ENCODE measurements around the gene WNT3A. TPM values are rescaled to one million over a fixed set of nuclear protein-coding genes. Genes with fewer than 3 reads are reported as not detected.

WNT3A gene
- polyA plus RNA-seq, 3 donors, result not detected

DNA sequence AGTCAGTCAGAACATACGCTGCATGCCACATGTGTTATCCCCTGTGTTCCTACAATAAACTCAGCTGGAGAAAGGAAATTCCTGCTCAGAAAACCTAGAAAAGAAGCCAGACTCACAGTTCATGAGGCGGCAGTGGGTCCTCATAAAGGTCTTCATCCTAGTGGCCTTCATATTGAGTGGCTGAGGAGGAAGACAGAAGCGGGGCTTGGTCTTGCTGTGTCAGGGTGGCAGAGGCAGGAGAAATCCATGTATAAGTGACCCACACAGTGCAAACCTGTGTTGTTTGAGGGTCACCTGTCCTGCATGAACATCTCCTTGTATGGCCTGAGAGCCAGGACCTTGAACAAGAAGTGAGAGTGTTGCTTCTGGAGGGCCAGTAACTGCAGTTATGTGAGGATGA, 4.0 kb upstream of the WNT3A start:
- H3K4me3 ChIP-seq (replicated peaks in 1 of 3; ENCODE audit: low read depth in 2 of 3, low read length in 3 of 3), result no peak overlapping the region
- H3K79me2 ChIP-seq (ENCODE audit: insufficient read depth, low read length), result no peaks in the 10 kb centered on the region
- Mint-ChIP-seq H3K27me3 (ENCODE audit: low read depth in 3 of 3) (peaks cover 37 to 56% (median 43%) of the 10 kb centered on the region in 3 donors), H3K36me3 (no peaks in the 10 kb centered on the region), H3K4me3 (no peak overlapping the region), H3K4me1 (no peaks in the 10 kb centered on the region), H3K9me3 (peaks cover 4 to 24% (median 7%) of the 10 kb centered on the region in 7 donors), H3K27ac (no peak overlapping the region)
- peaks cover 8 to 31% of the 10 kb centered on the region in 2 donors for H3K27me3 ChIP-seq (ENCODE audit: control insufficient read depth in 2 of 2, insufficient read depth in 2 of 2, low read length in 2 of 2)
- no peak overlapping the region for H3K27ac ChIP-seq (ENCODE audit: low read depth in 1 of 2, low read length in 2 of 2)
- intact Hi-C loops (cut with micrococcal nuclease), result no loop called here
- H4K20me1 ChIP-seq (ENCODE audit: insufficient read depth, low read length), result no peaks in the 10 kb centered on the region
- DNase-seq, result no peak
- H2AFZ ChIP-seq (ENCODE audit: insufficient read depth, low read depth, low read length, poor library complexity, severe bottlenecking), result no peak overlapping the region
- no peaks in the 10 kb centered on the region for H3K4me1 ChIP-seq (ENCODE audit: control insufficient read depth in 1 of 2, insufficient read depth in 2 of 2, low read length in 2 of 2)
- H3K36me3 ChIP-seq (replicated peaks in 1 of 2; ENCODE audit: control insufficient read depth in 1 of 2, insufficient read depth in 2 of 2, low read length in 2 of 2), result no peaks in the 10 kb centered on the region
- TF ChIP-seq, protein P1, sequence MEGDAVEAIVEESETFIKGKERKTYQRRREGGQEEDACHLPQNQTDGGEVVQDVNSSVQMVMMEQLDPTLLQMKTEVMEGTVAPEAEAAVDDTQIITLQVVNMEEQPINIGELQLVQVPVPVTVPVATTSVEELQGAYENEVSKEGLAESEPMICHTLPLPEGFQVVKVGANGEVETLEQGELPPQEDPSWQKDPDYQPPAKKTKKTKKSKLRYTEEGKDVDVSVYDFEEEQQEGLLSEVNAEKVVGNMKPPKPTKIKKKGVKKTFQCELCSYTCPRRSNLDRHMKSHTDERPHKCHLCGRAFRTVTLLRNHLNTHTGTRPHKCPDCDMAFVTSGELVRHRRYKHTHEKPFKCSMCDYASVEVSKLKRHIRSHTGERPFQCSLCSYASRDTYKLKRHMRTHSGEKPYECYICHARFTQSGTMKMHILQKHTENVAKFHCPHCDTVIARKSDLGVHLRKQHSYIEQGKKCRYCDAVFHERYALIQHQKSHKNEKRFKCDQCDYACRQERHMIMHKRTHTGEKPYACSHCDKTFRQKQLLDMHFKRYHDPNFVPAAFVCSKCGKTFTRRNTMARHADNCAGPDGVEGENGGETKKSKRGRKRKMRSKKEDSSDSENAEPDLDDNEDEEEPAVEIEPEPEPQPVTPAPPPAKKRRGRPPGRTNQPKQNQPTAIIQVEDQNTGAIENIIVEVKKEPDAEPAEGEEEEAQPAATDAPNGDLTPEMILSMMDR (IDR thresholded peaks at IDR 0.05), result no peak
- no peak overlapping the region for H3K9ac ChIP-seq (ENCODE audit: insufficient read depth, low read length, poor library complexity, severe bottlenecking)
- no peak overlapping the region for H3K4me2 ChIP-seq (replicated peaks; ENCODE audit: extremely low read depth, low read length, poor library complexity, severe bottlenecking)
- 100% methylated on average over 1 of the region's 3 CpGs for WGBS (ENCODE audit: insufficient coverage)
- peaks cover 0 to 6% of the 10 kb centered on the region in 2 donors for H3K9me3 ChIP-seq (replicated peaks in 1 of 2; ENCODE audit: control insufficient read depth in 1 of 2, insufficient read depth in 1 of 2, low read length in 2 of 2)

DNA sequence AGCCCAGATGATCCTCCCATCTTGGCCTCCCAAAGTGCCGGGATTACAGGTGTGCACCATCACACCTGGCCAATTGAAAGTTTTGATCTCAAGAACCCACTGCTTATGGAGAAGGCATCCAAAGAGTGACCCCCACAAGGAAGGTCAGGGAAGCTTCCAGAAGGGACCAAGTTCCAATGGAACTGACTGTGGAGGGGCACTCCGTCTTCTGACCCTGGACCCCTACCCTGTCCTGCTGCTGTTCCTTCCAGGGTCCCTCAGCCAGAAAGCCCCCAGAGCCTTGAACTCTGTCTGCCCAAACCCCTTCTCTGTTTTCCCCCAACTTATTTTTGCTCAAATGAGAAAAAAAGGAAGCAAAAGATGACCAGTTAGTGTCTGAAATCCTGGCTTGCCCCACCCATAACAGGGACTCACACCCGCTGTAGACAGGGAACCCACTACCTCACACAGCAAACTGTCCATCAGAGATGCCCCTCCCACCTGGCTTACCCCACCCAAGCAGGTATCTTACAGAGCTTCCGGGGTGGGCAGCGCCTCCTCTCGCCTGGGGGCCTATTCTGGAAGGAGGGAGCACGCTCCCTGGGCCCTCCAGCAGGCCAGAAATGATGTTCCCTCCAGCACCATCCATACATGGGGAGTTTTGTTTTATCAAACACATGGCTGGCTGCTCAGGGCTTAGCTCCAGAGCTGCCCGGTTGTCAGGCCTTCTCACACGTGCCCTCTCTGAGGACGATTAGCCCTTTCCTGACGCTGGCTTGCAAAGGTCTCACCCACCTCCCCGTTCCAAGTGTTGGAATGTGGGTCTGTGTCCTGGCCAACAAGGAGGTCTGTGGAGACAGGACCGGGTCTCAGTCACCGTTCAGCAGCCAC, 3.1 kb upstream of the WNT3A start:
- no peaks in the 10 kb centered on the region for H3K4me1 Mint-ChIP-seq
- no peak overlapping the region for H3K4me3 ChIP-seq (replicated peaks in 1 of 3; ENCODE audit: low read depth in 2 of 3, low read length in 3 of 3)
- intact Hi-C loops (cut with micrococcal nuclease), result no loop called here
- peaks cover 0 to under 1% of the 10 kb centered on the region in 2 donors for H3K9me3 ChIP-seq (replicated peaks in 1 of 2; ENCODE audit: control insufficient read depth in 1 of 2, insufficient read depth in 1 of 2, low read length in 2 of 2)
- H3K9ac ChIP-seq (ENCODE audit: insufficient read depth, low read length, poor library complexity, severe bottlenecking), result no peak overlapping the region
- no peak overlapping the region for H2AFZ ChIP-seq (ENCODE audit: insufficient read depth, low read depth, low read length, poor library complexity, severe bottlenecking)
- no peak for DNase-seq
- TF ChIP-seq, protein P1 (IDR thresholded peaks at IDR 0.05), result no peak
- peaks cover 12 to 40% of the 10 kb centered on the region in 2 donors for H3K27me3 ChIP-seq (ENCODE audit: control insufficient read depth in 2 of 2, insufficient read depth in 2 of 2, low read length in 2 of 2)
- 39% methylated on average over 4 of the region's 14 CpGs for WGBS (ENCODE audit: insufficient coverage)
- no peaks in the 10 kb centered on the region for H3K36me3 Mint-ChIP-seq
- no peak overlapping the region for H3K27ac ChIP-seq (ENCODE audit: low read depth in 1 of 2, low read length in 2 of 2)
- H3K27me3 Mint-ChIP-seq (ENCODE audit: low read depth in 3 of 3), result peaks cover 43 to 62% (median 47%) of the 10 kb centered on the region in 3 donors
- H3K4me3 Mint-ChIP-seq, result peak overlapping the region; percentile 17 to 21
- H3K9me3 Mint-ChIP-seq, result peaks cover 0 to 16% (median 2%) of the 10 kb centered on the region in 7 donors
- H3K79me2 ChIP-seq (ENCODE audit: insufficient read depth, low read length), result no peaks in the 10 kb centered on the region
- peak overlapping the region in 2 of 7 donors; percentile 26 to 54 for H3K27ac Mint-ChIP-seq
- no peaks in the 10 kb centered on the region for H4K20me1 ChIP-seq (ENCODE audit: insufficient read depth, low read length)
- no peaks in the 10 kb centered on the region for H3K36me3 ChIP-seq (replicated peaks in 1 of 2; ENCODE audit: control insufficient read depth in 1 of 2, insufficient read depth in 2 of 2, low read length in 2 of 2)
- no peaks in the 10 kb centered on the region for H3K4me1 ChIP-seq (ENCODE audit: control insufficient read depth in 1 of 2, insufficient read depth in 2 of 2, low read length in 2 of 2)
- H3K4me2 ChIP-seq (replicated peaks; ENCODE audit: extremely low read depth, low read length, poor library complexity, severe bottlenecking), result no peak overlapping the region
